ENCODE data around the gene LRRC53. TPM values are rescaled to one million over a fixed set of nuclear protein-coding genes. Genes with fewer than 3 reads are reported as not detected.

The LRRC53 gene
- total RNA-seq, 2 experiments from 2014 or later, result not detected

DNA sequence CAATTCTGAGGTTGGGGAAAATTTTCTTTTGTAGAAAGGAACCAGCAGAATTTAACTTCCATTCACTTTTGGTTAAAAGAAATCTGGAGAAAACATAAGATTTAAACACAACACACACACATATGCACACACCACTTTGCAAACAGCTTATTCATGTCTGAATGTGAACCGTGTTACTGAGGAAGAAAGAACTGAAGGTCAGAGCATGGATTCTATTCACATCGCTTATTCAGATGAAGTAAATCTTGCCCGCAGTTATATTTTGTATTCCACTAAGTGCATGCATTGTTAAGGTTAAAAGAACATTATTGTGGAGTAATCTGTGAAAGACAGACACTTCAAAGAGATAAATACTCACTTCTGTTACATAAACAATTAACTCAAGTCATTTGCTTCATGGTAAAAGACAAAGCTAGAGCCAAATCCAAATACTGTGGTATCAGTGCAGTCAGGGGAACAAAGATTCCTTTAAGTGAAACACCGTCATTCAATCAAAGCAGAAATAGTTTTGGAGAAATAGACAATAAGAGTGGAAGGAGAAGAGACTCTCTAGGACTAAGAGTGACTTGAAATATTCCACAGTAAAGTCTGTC, 82.0 kb downstream of the LRRC53 start:
- CTCF ChIA-PET, result no interaction called here
- no peaks in the 10 kb centered on the region for H3K4me1 Mint-ChIP-seq
- no peak for ATAC-seq
- no peak overlapping the region for H3K4me3 Mint-ChIP-seq
- no peaks in the 10 kb centered on the region for H3K27me3 Mint-ChIP-seq
- DNase-seq, result no peak
- H3K9me3 Mint-ChIP-seq (ENCODE audit: low read depth), result no peaks in the 10 kb centered on the region
- H3K27ac Mint-ChIP-seq, result no peak overlapping the region
- POLR2A ChIA-PET, result no interaction called here
- intact Hi-C loops (cut with DNase I, micrococcal nuclease), result no loop called here
- no peaks in the 10 kb centered on the region for H3K36me3 Mint-ChIP-seq (ENCODE audit: low read depth)

DNA sequence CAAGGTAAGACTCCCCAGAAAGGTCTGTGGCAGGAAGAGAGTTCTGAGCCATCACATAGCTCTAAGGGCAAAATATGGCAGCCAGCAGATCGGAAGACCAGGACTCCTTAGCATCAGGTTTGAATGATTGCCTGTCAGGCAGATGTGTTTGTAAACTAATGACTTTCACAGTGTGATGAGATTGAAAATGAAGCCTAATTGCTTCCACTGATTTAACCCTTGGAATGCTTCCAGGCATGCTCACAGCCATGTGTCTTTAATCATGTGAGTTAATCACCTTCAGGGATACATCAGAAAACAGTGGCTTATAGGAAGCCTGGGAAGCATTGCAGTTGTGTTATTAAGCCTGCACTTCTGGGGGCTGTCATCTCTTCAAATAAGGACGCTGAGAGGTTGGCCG, 82.8 kb downstream of the LRRC53 start:
- no peak for ATAC-seq
- Mint-ChIP-seq H3K27me3 (no peaks in the 10 kb centered on the region), H3K36me3 (ENCODE audit: low read depth) (no peaks in the 10 kb centered on the region), H3K27ac (no peak overlapping the region), H3K4me3 (no peak overlapping the region), H3K4me1 (no peaks in the 10 kb centered on the region), H3K9me3 (ENCODE audit: low read depth) (no peaks in the 10 kb centered on the region)
- ChIA-PET POLR2A (no interaction called here), CTCF (no interaction called here)
- DNase-seq, result no peak
- intact Hi-C loops (cut with DNase I, micrococcal nuclease), result no loop called here

DNA sequence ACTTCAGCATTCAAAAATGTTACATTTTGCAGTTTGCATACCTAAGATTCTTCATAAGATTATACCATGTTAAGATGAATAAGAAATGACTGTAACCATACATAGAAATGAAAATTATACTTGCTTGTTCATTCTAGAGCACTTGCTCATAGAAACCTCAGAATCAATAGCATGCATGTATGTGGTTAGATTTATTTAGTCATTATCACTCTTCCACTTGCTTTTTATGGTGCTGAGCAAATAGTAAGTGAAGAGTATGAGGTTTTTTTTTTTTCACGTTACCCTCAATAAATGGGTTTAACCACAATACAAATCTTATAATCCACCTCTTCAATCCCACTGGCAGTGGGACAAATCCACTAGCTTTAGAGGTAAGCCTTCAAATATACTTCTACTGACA, 84.7 kb downstream of the LRRC53 start:
- intact Hi-C loops (cut with DNase I, micrococcal nuclease), result no loop called here
- Mint-ChIP-seq H3K27ac (no peak overlapping the region), H3K27me3 (no peaks in the 10 kb centered on the region), H3K9me3 (ENCODE audit: low read depth) (no peaks in the 10 kb centered on the region), H3K36me3 (ENCODE audit: low read depth) (no peaks in the 10 kb centered on the region), H3K4me1 (no peaks in the 10 kb centered on the region), H3K4me3 (no peak overlapping the region)
- DNase-seq, result no peak
- POLR2A ChIA-PET, result no interaction called here
- no peak for ATAC-seq
- CTCF ChIA-PET, result no interaction called here

DNA sequence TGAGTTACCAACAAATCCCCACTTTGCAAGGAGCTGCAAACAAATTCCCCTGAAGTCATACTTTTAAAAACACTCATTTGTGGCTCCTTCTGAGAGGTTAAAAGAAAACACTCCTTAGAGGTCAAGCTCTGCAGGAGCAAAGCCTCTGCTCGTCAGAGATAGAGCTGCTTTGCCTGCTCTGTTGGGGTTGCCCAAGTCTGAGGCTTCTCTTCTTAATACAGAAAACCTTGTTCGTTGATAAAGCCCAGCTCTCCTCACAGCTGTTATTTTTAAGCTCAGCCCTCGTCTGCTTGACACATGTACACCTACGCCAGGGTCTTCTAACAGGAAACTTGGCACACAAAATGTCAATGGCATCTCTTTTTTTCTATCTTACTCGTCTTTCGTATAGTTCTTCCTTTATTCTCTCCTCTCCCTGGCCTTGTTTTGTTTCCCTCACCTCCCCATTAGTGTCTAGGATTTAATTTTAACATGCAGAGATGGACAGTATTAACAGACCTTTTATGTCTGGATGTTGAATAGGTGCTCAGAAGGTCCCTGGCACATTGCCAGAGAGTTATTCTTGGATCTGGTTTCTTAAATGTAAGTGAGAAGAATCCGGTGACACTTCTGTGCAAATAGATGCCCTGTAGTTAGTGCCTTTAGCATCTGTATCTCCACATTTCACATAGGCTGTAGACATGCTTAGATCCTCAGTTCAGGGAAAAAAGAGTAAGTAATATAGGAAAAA, 86.0 kb downstream of the LRRC53 start:
- Mint-ChIP-seq H3K27me3 (no peaks in the 10 kb centered on the region), H3K9me3 (ENCODE audit: low read depth) (no peaks in the 10 kb centered on the region)

DNA sequence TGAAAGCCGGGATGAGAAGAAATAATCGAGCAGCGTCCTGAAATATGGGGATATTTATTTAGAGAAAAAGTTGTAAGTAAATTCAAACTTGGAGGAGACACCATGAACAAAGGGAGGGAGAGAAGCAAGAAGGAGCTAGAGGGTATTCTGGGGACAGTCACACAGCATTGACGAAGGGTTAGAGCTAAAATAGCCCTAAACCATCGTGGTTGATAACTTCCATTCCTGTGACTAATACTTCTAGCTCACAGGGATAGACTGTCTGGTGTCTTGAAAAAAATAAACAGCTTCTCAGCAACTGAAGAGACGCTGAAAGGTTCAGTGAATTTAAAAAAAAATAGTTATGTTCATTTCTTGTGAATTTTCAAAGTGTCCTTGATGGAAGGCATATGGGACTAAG, 86.7 kb downstream of the LRRC53 start:
- ChIA-PET POLR2A (interaction anchor here (0.7 kb wide), 1 partner anchor 709 kb away, joined by 3 read pairs; no protein-coding TSS in a partner anchor), CTCF (no interaction called here)
- Mint-ChIP-seq H3K36me3 (ENCODE audit: low read depth) (no peaks in the 10 kb centered on the region), H3K4me1 (no peaks in the 10 kb centered on the region), H3K27me3 (no peaks in the 10 kb centered on the region), H3K9me3 (ENCODE audit: low read depth) (no peaks in the 10 kb centered on the region), H3K4me3 (no peak overlapping the region), H3K27ac (no peak overlapping the region)
- ATAC-seq (no peak), DNase-seq (no peak)
- intact Hi-C loops (cut with DNase I, micrococcal nuclease), result no loop called here

More for the DNA sequence above, 86.0 kb downstream of the LRRC53 start:
- CTCF ChIA-PET, result interaction anchor here (0.6 kb wide), 1 partner anchor 31 kb away, joined by 3 read pairs; no protein-coding TSS in a partner anchor
- POLR2A ChIA-PET, result no interaction called here
- Mint-ChIP-seq H3K4me3 (no peak overlapping the region), H3K4me1 (no peaks in the 10 kb centered on the region), H3K36me3 (ENCODE audit: low read depth) (no peaks in the 10 kb centered on the region), H3K27ac (no peak overlapping the region)
- ATAC-seq (no peak), DNase-seq (no peak)
- intact Hi-C loops (cut with DNase I, micrococcal nuclease), result no loop called here

DNA sequence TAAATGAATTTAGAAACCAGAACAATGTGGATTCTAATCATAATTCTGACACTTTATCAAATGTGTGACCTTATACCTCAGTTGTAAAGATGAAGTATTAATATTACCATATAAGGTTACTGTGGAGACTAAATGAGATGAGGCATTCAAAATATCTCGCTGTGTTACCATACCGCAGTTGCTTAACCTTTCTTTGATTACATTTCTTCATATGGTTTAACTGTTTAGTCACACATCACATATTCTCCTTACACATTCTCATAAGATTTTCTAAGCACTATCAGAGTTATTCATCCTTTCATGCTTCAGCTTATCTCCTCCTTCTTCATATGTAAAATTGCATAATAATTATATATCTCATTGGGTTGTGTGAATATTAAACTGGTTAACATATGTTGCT, 88.9 kb downstream of the LRRC53 start:
- no peak for ATAC-seq
- ChIA-PET POLR2A (no interaction called here), CTCF (no interaction called here)
- no peak overlapping the region for H3K4me3 Mint-ChIP-seq
- H3K27me3 Mint-ChIP-seq, result no peaks in the 10 kb centered on the region
- intact Hi-C loops (cut with DNase I, micrococcal nuclease), result no loop called here
- H3K9me3 Mint-ChIP-seq (ENCODE audit: low read depth), result no peaks in the 10 kb centered on the region
- no peak overlapping the region for H3K27ac Mint-ChIP-seq
- DNase-seq, result no peak
- H3K4me1 Mint-ChIP-seq, result no peaks in the 10 kb centered on the region
- no peaks in the 10 kb centered on the region for H3K36me3 Mint-ChIP-seq (ENCODE audit: low read depth)

DNA sequence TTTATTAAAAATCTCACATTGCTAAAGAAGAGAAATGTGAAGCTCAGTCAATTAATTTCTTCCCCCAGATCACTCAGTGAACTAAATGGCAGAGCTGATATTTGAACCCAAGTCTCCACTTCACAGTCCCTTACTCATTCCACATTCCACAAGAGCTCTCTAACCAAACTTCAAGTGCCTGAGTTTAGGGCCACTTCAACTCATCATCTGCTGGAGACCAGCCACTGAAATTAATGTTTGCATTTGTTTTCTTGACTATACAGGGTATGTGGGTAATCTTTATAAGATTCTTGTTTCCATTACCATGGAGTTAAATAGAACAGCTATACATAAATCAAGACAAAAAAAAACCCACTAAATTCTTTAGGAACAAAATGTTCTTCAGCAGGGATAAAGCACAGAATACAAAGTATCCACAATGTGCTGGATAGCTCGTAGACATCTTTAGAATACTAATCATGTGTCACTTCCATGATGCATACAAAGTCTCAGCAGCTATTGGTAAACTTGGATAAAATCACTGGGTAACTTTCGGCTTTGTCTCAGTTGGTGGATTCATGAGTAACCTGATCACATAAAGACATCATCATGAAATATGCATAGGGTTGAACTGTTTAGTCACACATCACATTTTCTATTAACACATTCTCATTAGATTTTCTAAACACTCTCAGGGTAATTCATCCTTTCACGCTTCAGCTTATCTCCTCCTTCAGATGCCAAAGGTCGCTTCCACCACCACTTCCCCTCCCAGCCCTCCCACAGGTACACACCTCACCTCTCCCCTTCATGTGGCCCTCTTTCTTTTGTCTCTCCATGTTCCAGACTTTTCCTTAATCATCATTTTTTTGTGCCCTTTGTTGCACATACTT, 89.8 kb downstream of the LRRC53 start:
- no peak overlapping the region for H3K4me3 Mint-ChIP-seq
- no peak overlapping the region for H3K27ac Mint-ChIP-seq
- intact Hi-C loops (cut with DNase I, micrococcal nuclease), result no loop called here

DNA sequence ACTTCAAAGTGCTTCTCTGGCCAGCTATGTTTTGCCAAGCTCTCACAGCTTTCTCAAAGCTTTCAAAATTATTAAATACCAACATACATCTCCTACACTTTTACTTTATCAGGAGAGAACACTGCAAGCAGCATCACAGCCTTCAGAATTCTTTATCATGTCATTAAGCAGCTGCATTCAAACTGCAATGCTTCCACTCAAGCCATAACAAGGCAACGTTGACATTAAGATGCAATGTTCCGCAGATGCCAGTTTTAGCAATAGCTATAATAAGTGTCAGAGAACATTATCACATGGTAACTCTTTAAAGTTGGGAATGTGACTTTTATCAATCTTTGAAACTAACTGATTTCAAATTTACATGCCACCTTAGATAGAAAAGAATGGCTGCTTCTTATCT, 91.9 kb downstream of the LRRC53 start:
- CTCF ChIA-PET, result no interaction called here

More for the DNA sequence above, 89.8 kb downstream of the LRRC53 start:
- Mint-ChIP-seq H3K27me3 (no peaks in the 10 kb centered on the region), H3K36me3 (ENCODE audit: low read depth) (no peaks in the 10 kb centered on the region), H3K4me1 (no peaks in the 10 kb centered on the region), H3K9me3 (ENCODE audit: low read depth) (no peaks in the 10 kb centered on the region)
- ATAC-seq (no peak), DNase-seq (no peak)
- CTCF ChIA-PET, result no interaction called here
- POLR2A ChIA-PET, result no interaction called here

More for the DNA sequence above, 91.9 kb downstream of the LRRC53 start:
- H3K4me3 Mint-ChIP-seq, result no peak overlapping the region
- no peak overlapping the region for H3K27ac Mint-ChIP-seq
- POLR2A ChIA-PET, result no interaction called here
- H3K27me3 Mint-ChIP-seq, result no peaks in the 10 kb centered on the region
- no peaks in the 10 kb centered on the region for H3K4me1 Mint-ChIP-seq
- intact Hi-C loops (cut with DNase I, micrococcal nuclease), result no loop called here
- H3K36me3 Mint-ChIP-seq (ENCODE audit: low read depth), result no peaks in the 10 kb centered on the region
- ATAC-seq (no peak), DNase-seq (no peak)
- H3K9me3 Mint-ChIP-seq (ENCODE audit: low read depth), result no peaks in the 10 kb centered on the region

Other genes with a start within 250 kb of the LRRC53 start
- gene ERICH3, start 161.2 kb upstream of the LRRC53 start, total RNA-seq, result not detected
- gene CRYZ, start 220.4 kb upstream of the LRRC53 start, total RNA-seq, result 10 to 100 TPM; 26.7 to 34.2 TPM
- gene TYW3, start 220.5 kb upstream of the LRRC53 start, total RNA-seq, result 10 to 100 TPM; 29.9 to 33.7 TPM